Measurements from ENCODE around the gene LCN1. TPM values are rescaled to one million over a fixed set of nuclear protein-coding genes. Genes with fewer than 3 reads are reported as not detected.

The LCN1 gene
- total and polyA plus RNA-seq, 2 of the 4 experiments (the other 2 are of a cell fraction), result not detected

DNA sequence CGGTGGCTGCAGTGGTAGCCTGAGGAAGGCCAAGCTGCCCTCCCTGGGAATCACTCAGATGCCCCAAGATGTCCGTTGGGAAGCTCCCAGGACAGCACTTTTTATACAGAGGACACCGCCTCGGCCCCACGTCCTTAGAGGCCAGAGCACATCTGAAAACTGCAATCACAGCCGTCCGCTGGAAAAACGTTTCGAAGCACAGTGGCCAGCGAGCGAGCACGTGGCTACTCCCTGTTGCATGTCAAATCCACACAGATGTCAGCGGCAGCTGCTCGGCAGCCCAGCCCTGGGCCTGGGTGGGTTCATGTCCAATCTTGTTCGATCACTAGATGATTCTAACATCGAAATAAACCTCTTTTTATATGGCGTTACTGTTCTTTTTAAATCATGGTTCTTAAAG, 32.7 kb upstream of the LCN1 start:
- Histone ChIP-seq H3K27ac (ENCODE audit: insufficient read depth, low read length) (no peak overlapping the region), H4K5ac (ENCODE audit: low read depth, low read length) (no peak overlapping the region), H3K27me3 (ENCODE audit: control insufficient read depth, insufficient read depth, low read length) (no peaks in the 10 kb centered on the region), H2AK5ac (ENCODE audit: low read depth, low read length) (no peak overlapping the region), H3K9me1 (ENCODE audit: insufficient read depth, low read length) (no peaks in the 10 kb centered on the region; the same call in 1 of the 2 replicates), H3K9me3 (ENCODE audit: control insufficient read depth, insufficient read depth, low read length) (no peaks in the 10 kb centered on the region), H3K4me3 (ENCODE audit: insufficient read depth, low read depth, low read length) (no peak overlapping the region), H2AK9ac (replicated peaks; ENCODE audit: low read depth, low read length, poor library complexity) (no peak overlapping the region), H3K36me3 (ENCODE audit: control insufficient read depth, insufficient read depth, low read length) (peaks cover 35% of the 10 kb centered on the region), H3K4me2 (ENCODE audit: low read depth, low read length) (no peak overlapping the region), H3K4me1 (ENCODE audit: control insufficient read depth, insufficient read depth, low read length) (no peaks in the 10 kb centered on the region; the same call in 1 of the 2 replicates), H4K20me1 (ENCODE audit: insufficient read depth, low read length) (no peaks in the 10 kb centered on the region), H2BK120ac (ENCODE audit: low read depth, low read length) (no peak overlapping the region), H3K14ac (replicated peaks; ENCODE audit: low read depth, low read length) (no peak overlapping the region), H4K91ac (ENCODE audit: insufficient read depth, low read depth, low read length) (no peak overlapping the region), H2BK15ac (ENCODE audit: low read depth, low read length) (no peak overlapping the region), H2BK20ac (ENCODE audit: low read depth, low read length) (no peak overlapping the region), H2AFZ (replicated peaks; ENCODE audit: low read length, poor library complexity) (no peak overlapping the region), H3K18ac (ENCODE audit: low read depth, low read length) (no peak overlapping the region), H3K56ac (ENCODE audit: extremely low read depth, insufficient read depth, low read length) (no peak overlapping the region), H3K9ac (ENCODE audit: low read depth, low read length) (no peak overlapping the region), H3K79me1 (ENCODE audit: low read depth in 1 of 2, low read length in 2 of 2) (no peaks in the 10 kb centered on the region), H3K4ac (ENCODE audit: low read depth, low read length) (no peak overlapping the region), H3K23ac (ENCODE audit: low read depth, low read length) (no peak overlapping the region), H2BK5ac (ENCODE audit: low read depth, low read length, poor library complexity, severe bottlenecking) (no peak overlapping the region), H4K8ac (ENCODE audit: low read depth in 2 of 2, low read length in 2 of 2) (no peak overlapping the region)
- 93% methylated on average over 7 of the region's 17 CpGs; no CpG with 5 or more reads in 1 of the 2 experiments for WGBS, 2 experiments (ENCODE audit: extremely low coverage in 2 of 2, insufficient read length in 1 of 2)
- POLR2A ChIA-PET (ENCODE audit: unreplicated experiment), result no interaction called here
- dilution Hi-C loops (cut with HindIII; ENCODE audit: low sequenced_read_pairs, unreplicated experiment), result no loop called here
- ATAC-seq (ENCODE audit: low read depth) (no peak), DNase-seq (no peak)
- no TSS peak for BruUV-seq (replicated peaks)
- TF ChIP-seq MXI1 (IDR thresholded peaks at IDR 0.05; ENCODE audit: borderline replicate concordance, low read depth, low read length) (no peak), RAD21 (IDR thresholded peaks at IDR 0.05; ENCODE audit: low read length) (no peak), POLR2A (IDR thresholded peaks at IDR 0.05; ENCODE audit: low read depth, low read length) (no peak), MAFK (IDR thresholded peaks at IDR 0.05; ENCODE audit: low read depth, low read length) (no peak), CEBPB (IDR thresholded peaks at IDR 0.05; ENCODE audit: low read depth, low read length) (no peak)
- TF ChIP-seq, protein P1, sequence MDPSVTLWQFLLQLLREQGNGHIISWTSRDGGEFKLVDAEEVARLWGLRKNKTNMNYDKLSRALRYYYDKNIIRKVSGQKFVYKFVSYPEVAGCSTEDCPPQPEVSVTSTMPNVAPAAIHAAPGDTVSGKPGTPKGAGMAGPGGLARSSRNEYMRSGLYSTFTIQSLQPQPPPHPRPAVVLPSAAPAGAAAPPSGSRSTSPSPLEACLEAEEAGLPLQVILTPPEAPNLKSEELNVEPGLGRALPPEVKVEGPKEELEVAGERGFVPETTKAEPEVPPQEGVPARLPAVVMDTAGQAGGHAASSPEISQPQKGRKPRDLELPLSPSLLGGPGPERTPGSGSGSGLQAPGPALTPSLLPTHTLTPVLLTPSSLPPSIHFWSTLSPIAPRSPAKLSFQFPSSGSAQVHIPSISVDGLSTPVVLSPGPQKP (IDR thresholded peaks at IDR 0.05; ENCODE audit: borderline replicate concordance, low read depth, low read length), result no peak
- TF ChIP-seq, protein P2, sequence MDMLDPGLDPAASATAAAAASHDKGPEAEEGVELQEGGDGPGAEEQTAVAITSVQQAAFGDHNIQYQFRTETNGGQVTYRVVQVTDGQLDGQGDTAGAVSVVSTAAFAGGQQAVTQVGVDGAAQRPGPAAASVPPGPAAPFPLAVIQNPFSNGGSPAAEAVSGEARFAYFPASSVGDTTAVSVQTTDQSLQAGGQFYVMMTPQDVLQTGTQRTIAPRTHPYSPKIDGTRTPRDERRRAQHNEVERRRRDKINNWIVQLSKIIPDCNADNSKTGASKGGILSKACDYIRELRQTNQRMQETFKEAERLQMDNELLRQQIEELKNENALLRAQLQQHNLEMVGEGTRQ (IDR thresholded peaks at IDR 0.05; ENCODE audit: low read depth, low read length), result no peak
- intact Hi-C loops (cut with micrococcal nuclease), result no loop called here
- in situ Hi-C loops (cut with MboI; ENCODE audit: low sequenced_read_pairs), result no loop called here
- CTCF ChIA-PET, result no interaction called here

Measured in IMR-90 (cell line).